ENCODE results near the gene KPNA6.
"Not testable (repeated sequence)": the region's sequence is repeated elsewhere in the genome, so short reads cannot be mapped to it uniquely, and the experiment has no call there.

The KPNA6 gene

DNA sequence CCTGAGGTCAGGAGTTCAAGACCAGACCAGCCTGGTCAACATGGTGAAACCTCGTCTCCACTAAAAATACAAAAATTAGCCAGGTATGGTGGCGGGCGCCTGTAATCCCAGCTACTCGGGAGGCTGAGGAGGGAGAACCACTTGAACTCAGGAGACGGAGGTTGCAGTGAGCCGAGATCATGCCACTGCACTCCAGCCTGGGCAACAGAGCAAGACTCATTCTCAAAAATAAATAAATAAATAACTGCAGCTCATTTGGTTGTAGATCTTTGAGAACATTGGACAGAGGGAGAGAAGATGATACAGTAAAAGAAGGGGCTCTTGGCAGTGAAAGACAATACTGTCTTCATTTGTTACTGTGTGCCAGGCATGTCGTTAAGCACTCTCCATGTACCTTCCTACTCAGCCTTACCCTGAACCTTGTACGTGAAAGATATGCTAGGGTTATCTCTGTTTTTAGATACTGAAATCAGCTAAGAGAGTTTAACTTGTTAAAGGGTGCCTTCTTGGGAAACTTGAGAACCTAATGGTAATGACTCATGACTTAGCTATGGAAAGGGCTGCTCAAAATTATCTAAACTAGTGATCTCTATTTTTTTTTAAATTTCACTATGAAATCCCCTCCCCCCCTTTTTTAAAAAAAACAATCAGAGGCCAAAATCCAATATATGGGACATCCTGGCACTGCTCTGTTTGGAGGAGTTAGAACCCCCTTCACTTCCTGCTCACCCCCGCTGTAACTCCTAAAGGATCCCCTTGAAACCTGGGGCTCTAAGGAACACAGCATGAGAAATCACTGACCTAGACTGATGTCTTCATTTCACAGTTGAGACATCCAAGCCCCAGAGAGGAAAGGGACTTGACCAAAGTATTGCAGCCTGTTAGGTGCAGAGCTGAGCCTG lies 6.8 kb upstream of the KPNA6 start:
- peak; percentile 13 for DNase-seq

DNA sequence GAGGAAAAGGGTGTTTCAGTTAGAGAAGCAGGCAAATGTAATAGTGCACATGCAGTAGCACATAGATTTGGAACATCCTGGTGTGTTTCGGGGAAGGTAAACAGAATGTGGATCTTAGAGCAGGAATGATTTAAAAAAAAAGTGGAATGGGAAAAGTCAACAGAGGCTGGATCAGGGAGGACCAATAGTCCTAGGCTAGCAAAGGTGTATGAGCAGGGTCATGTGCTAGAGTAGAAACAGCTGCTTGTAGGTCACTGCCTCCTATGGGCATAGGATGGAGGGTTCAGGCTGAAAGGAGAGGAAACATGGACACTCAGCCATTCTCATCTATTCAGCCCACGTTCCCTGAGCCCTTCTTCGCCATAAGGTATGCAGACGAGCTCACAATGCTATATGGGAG lies 3.7 kb upstream of the KPNA6 start:
- DNase-seq: no peak

DNA sequence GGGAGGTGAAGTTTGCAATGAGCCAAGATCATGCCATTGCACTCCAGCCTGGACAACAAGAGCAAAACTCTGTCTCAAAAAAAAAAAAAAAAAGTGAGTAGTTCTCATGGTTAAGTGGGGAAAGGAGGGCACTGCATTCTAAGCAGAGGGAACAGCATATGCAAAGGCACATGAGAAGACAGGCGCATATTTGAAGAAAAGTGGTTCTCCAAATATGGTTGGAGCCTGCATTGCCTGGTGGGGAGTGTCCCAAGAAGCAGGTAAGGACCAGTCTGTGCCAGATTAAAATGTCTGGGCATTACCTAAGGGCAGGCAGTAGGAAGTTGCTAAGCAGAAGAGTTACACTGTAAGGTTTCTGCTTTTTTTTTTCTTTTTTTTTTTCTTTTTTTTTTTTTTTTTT lies 2.5 kb upstream of the KPNA6 start:
- no peak for DNase-seq

GRCh38 chr1:32106663-32107275 lies 1.1 kb upstream of the KPNA6 start:
- DNase-seq: no peak

DNA sequence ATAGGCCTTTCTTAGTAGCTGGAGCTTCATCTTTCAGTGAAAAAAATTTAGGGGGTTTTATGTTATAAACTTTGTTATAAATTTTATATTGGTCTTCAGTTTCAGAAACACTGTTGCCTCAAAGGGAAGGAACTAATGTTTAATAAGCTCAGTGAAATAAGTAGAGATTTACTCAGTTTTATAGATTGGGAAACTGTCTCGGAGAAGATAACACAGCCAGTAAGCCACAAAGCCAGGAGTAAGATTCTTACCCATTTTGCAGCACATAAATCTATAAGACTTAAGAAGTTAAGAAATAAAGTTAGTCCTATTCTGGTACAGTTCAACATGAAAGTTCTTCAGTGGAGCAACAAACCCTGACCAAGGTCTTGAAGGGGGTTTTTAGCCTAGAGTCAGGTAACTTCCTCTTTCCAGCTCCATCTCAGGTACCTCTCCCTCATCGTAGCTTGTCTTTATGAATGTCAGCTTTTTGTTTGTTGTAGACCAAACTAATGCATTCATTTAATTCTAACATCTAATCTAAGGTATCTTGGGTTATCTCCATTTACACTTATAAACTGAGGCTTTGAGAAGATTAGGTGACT lies 3.3 kb downstream of the KPNA6 start:
- DNase-seq: no peak

DNA sequence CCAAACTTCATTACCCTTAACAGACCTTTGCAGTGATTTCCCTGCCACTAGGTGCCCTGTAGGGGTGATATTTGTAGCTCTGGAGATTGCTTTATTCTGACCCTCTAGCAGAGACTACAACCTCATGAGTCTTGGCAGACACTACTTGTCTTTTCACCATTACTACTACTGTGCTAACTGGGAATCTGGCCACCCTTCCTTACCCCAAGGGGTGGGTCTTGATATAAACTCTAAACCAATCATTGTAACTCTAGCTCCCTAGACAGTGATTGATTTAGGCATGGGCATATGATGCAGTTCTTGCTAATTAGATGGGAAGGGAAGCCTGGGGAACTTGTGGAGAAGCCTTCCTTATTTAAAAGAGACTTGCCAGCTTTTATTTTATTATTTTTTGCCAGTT lies 3.9 kb downstream of the KPNA6 start:
- DNase-seq: no peak

- no peak for DNase-seq
Measured at GRCh38 chr1:32112806-32113375, 5.0 kb downstream of the KPNA6 start.

DNA sequence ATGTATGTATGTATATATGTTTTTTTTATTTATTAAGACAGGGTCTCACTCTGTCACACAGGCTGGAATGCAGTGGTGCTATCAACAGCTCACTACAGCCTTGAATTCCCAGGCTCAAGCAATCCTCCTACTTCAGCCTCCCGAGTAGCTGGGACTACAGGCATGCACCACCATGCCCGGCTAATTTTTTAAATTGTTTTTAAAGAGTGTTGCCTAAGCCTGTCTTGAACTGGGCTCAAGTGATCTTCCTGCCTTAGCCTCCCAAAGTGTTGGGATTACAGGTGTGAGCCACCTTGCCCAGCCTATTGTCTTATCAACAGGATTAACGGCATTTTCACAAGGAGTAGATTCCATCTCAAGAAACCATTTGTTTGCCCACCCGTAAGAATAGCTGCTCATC lies 5.6 kb downstream of the KPNA6 start:
- not testable (repeated sequence) for DNase-seq

- DNase-seq: no peak
Measured at GRCh38 chr1:32114420-32114819, 6.6 kb downstream of the KPNA6 start.

GRCh38 chr1:32115496-32115895 lies 7.6 kb downstream of the KPNA6 start:
- DNase-seq: no peak

GRCh38 chr1:32116531-32116930 lies 8.7 kb downstream of the KPNA6 start:
- no peak for DNase-seq

DNA sequence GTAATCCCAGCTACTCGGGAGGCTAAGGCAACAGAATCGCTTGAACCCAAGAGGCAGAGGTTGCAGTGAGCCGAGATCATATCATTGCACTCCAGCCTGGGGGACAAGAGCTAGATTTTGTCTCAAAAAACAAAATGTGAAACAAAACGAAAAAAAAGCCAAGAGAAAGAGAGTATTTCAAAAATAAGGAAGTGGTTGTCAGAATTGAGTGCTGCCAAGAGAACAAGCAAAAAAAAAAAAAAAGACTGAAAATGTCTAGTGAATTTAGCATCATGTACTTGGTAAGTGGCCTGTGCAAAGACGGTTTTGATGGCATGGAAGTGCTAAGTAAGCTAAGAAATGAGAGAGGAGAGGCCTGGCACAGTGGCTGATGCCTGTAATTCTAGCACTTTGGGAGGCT lies 14.3 kb downstream of the KPNA6 start:
- DNase-seq: no peak

DNA sequence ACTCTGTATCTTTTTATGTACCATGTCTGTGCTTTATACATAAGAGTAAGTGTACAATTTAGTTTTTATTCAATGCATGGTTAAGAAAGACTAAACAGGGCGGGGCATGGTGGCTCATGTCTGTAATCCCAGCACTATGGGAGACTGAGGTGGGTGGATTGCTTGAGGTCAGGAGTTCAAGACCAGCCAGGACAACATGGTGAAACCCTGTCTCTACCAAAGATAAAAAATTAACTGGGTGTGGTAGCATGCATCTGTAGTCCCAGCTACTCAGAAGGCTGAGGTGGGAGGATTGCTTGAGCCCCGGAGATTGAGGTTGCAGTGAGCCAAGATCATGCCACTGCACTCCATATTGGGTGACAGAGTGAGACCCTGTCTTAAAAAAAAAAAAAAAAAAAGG lies 15.5 kb downstream of the KPNA6 start:
- DNase-seq: not testable (repeated sequence)

GRCh38 chr1:32125313-32125712 lies 17.5 kb downstream of the KPNA6 start:
- DNase-seq: no peak

DNA sequence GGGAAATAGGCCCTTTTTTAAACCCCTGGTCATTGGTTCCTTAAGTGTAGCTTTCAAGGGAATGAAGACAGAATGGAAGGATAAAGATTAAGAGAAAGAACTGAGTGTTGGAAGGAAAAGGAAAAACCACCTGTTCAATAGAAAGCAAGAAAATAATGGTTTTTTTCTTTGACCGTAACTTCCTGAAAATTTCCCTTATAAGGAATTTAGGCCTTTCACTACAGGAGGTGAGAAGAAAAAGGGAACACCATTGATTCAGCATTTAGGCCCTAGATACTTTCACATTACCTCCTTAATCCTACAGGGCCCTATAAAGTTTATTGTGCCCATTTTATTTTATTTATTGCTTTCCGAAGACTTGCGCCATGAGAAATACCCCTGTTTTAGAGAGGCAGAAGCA lies 18.9 kb downstream of the KPNA6 start:
- no peak for DNase-seq

GRCh38 chr1:32127409-32128198 lies 19.7 kb downstream of the KPNA6 start:
- no peak for DNase-seq

- DNase-seq: no peak
Measured at GRCh38 chr1:32128479-32128878, 20.6 kb downstream of the KPNA6 start.

- DNase-seq: no peak
Measured at GRCh38 chr1:32128964-32129363, 21.1 kb downstream of the KPNA6 start.

DNA sequence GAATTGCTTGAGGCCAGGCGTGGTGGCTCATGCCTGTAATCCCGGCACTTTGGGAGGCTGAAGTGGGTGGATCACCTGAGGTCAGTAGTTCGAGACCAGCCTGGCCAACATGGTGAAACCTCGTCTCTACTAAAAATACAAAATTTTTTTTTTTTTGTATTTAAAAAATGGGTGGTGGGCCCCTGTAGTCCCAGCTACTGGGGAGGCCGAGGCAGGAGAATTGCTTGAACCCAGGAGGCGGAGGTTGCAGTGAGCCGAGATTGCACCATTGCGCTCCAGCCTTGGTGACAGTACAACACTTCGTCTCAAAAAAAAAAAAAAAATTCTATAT lies 26.1 kb downstream of the KPNA6 start:
- not testable (repeated sequence) for DNase-seq

- DNase-seq: no peak
Measured at GRCh38 chr1:32137111-32137510, 29.3 kb downstream of the KPNA6 start.

- DNase-seq: no peak
Measured at GRCh38 chr1:32138965-32139364, 31.1 kb downstream of the KPNA6 start.

DNA sequence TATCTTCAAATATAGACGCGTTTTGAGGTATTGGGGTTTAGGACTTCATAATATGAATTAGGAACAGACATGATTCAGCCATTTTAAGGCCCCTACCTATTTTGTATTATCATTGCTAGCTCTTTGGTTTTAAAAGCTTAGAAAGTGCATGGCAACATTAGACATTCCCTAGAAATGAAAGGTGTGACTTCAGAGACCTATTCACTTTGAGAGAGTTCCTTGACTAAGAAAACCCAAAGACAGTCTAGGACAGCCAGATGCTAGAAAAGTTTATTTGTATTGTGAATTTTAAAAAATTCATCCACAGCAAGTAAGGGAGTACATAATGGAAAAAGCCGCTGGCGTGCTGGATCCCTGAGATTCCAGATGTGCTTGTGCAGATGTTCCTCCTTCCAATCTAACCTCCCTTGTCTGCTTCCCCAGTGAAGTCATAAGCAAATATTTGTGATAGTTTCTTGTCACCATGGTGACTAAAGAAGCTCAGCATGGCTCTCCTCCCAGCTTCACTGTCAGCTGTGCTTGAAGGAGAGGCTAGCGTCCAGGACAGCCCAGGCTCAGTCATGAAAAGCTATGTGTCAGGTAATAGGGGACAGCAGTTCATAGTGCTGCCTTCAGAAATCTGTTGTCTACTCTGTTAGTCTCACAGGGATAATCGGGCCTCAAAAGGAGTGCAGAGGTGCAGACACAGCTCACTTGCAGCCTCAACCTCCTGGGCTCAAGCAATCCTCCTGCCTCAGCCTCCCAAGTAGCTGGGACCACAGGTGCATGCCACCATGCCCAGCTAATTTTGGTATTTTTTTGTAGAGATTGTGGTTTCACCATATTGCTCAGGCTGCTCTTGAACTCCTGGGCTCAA lies 34.8 kb downstream of the KPNA6 start:
- DNase-seq: peak; percentile 25
